Kidney capillary endothelial cell (primary cell): ENCODE results near the gene SP8.

Experiments
- DNase-seq: peaks from one replicate; pipeline ENCODE4 v3.0.0-alpha.2; 2018; ENCODE audit warnings: low spot score

SP8 gene

GRCh38 chr7:20754001-20754400 is 32.7 kb downstream of the SP8 start:
- no peak for DNase-seq

GRCh38 chr7:20749906-20750305 is 36.8 kb downstream of the SP8 start:
- DNase-seq: no peak

- DNase-seq: no peak
These were observed 37.8 kb downstream of the SP8 start for GRCh38 chr7:20748853-20749252.

GRCh38 chr7:20747001-20747400 is 39.7 kb downstream of the SP8 start:
- DNase-seq: no peak

- DNase-seq: no peak
These were observed 41.0 kb downstream of the SP8 start for GRCh38 chr7:20745702-20746101.

GRCh38 chr7:20744954-20745446 is 41.7 kb downstream of the SP8 start:
- no peak for DNase-seq

GRCh38 chr7:20742913-20743312 is 43.8 kb downstream of the SP8 start:
- DNase-seq: no peak

- DNase-seq: no peak
These were observed 44.9 kb downstream of the SP8 start for GRCh38 chr7:20741801-20742200.

GRCh38 chr7:20738518-20739481 is 47.9 kb downstream of the SP8 start:
- no peak for DNase-seq

GRCh38 chr7:20737840-20738448 is 48.7 kb downstream of the SP8 start:
- no peak for DNase-seq

GRCh38 chr7:20735346-20736065 is 51.2 kb downstream of the SP8 start:
- no peak for DNase-seq
